Activated CD4-positive, alpha-beta T cell treated with anti-CD3 and anti-CD28 coated beads, Interleukin-10, Interleukin-2, amounts not matched to agents 100 ng/mL and 50 ng/mL, durations not matched to agents 16 hours and 8 hours (primary cell): Measurements from ENCODE around the gene DAZ4.
"Not testable (repeated sequence)": the region's sequence is repeated elsewhere in the genome, so short reads cannot be mapped to it uniquely, and the experiment has no call there.

Source experiments
- DNase-seq: peaks from one replicate; pipeline ENCODE4 v3.0.0-alpha.2; 2020

Gene DAZ4, protein sequence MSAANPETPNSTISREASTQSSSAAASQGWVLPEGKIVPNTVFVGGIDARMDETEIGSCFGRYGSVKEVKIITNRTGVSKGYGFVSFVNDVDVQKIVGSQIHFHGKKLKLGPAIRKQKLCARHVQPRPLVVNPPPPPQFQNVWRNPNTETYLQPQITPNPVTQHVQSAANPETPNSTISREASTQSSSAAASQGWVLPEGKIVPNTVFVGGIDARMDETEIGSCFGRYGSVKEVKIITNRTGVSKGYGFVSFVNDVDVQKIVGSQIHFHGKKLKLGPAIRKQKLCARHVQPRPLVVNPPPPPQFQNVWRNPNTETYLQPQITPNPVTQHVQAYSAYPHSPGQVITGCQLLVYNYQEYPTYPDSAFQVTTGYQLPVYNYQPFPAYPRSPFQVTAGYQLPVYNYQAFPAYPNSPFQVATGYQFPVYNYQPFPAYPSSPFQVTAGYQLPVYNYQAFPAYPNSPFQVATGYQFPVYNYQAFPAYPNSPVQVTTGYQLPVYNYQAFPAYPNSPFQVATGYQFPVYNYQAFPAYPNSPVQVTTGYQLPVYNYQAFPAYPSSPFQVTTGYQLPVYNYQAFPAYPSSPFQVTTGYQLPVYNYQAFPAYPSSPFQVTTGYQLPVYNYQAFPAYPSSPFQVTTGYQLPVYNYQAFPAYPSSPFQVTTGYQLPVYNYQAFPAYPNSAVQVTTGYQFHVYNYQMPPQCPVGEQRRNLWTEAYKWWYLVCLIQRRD

DNA sequence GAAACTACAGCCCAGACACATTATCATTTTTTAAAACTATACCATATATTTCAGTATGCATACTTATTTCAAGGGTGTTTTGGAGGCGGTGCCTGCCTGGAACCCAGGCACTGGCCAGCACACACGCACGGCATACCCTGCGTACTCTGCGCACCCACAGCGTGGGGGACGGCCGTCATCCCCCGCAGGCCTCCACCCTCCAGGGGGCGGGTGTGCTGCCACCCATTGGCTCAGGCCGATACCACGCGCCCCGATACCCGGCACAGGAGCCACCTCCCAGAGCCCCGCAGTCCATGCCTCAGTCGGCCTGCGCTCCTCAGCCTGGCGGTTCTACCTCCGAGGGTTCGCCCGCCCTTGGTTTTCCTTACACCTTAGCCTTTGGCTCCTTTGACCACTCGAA is at the start of gene DAZ4:
Gene DAZ4, plus strand, starts transcription at position 301 of the 400 bp plus-strand sequence. CDS start 208 bp downstream, outside the sequence.
- not testable (repeated sequence) for DNase-seq

DNA sequence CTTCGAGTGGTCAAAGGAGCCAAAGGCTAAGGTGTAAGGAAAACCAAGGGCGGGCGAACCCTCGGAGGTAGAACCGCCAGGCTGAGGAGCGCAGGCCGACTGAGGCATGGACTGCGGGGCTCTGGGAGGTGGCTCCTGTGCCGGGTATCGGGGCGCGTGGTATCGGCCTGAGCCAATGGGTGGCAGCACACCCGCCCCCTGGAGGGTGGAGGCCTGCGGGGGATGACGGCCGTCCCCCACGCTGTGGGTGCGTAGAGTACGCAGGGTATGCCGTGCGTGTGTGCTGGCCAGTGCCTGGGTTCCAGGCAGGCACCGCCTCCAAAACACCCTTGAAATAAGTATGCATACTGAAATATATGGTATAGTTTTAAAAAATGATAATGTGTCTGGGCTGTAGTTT is 20.4 kb upstream of the DAZ4 start, which contains the start of gene DAZ3:
Gene DAZ3, minus strand, starts transcription at position 101 of the 400 bp plus-strand sequence. CDS start 208 bp downstream, outside the sequence.
- not testable (repeated sequence) for DNase-seq

DNA sequence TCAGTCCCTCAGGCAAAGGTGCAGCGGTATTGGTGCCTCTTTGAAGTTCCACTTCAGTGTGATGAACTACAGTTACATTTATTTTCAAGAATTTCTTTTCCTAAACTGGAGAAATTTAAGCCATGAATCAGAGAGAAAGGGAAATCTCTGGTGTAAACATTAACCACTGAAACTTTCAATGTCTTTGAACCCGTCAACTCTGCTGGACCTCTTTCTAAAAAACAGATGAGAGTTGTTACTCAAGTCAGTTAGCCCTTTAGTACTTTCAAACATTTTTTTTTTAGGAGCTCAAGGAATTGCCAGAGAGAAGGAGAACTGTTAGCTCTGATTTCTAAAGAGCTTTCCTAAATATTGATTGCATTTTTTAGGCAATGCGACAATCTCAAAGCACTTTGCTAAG is 11.9 kb upstream of the DAZ4 start:
- DNase-seq: not testable (repeated sequence)

DNA sequence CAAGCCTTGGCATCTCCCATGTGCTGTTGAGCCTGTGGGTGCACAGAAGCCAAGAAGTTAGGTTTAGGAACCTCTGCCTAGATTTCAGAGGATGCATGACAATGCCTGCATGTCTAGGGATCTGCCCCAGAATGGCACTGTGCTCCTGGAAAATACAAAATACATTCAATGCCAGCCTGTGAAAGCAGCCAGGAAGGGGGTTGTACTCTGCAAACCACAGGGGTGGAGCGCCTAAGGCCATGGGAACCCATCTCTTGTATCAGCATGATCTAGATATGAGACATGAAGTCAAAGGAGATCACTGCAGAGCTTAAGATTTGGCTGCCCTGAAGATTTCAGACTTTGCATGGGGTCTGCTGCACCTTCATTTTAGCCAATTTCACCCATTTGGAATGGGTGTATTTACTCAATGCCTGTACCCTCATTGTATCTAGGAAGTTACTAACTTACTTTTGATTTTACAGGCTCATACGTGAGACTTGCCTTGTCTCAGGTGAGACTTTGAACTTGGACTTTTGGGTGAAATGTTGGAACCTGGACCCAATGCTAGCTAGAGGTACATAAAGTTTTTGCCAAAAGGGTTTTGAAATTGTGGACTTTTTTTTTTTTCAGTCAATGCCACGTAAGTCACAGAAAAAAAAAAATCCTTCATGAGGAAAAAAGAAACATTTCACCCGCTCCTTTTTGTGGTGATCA is 9.4 kb upstream of the DAZ4 start:
- DNase-seq: not testable (repeated sequence)

DNA sequence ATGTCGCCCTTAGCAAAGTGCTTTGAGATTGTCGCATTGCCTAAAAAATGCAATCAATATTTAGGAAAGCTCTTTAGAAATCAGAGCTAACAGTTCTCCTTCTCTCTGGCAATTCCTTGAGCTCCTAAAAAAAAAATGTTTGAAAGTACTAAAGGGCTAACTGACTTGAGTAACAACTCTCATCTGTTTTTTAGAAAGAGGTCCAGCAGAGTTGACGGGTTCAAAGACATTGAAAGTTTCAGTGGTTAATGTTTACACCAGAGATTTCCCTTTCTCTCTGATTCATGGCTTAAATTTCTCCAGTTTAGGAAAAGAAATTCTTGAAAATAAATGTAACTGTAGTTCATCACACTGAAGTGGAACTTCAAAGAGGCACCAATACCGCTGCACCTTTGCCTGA is 8.7 kb upstream of the DAZ4 start:
- not testable (repeated sequence) for DNase-seq
